ENCODE data around the gene MEF2D.

MEF2D gene

DNA sequence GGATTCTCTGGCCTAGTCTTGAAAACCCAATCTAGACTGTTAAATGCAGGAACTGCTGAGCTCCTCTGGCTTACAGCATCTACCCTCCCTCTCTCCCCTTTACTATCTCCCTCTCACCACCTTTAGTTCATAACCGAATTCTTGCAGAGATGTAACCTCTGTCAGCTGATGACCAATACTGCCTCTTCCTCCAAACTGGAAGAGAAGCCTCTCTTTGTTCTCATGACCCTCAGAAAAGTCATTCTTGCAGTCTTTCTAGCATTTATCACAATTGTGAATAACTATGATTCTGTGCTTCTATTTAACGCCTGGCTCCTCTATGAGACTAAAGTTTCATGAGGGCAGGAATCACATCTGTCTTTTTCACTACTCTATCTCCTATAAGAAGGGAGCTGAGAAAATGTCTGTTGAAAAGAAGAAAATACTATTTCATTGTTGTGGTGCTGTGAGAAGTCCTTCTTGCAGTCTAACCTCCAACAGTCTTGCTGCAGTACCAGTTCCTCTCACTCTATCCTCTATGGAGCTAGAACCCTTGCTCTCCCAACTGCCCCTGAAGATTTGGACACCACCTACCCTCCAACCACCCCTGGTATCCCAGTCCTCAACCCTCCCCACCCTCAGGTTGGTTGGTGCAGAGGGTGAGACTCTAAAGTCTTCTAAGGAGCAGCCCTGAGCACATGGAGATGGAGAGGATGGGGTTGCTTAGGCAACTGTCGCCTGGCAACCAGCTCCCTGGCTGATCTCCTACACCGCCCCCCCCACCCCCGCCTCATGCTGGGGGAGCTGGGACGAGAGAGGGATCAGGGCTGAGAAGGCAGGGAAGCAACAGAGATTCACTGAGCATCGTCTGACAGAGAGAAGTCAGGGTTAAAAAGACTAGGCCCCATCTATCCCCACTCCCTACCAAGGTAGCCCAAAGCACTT is 13.9 kb downstream of the MEF2D start:
- H3K27me3 ChIP-seq (ENCODE audit: control insufficient read depth in 3 of 3, insufficient read depth in 3 of 3, low read depth in 1 of 3, low read length in 3 of 3): no peaks in the 10 kb centered on the region
- no peak overlapping the region for H3K4me3 ChIP-seq (ENCODE audit: low read length in 2 of 2)
- H3K14ac ChIP-seq (ENCODE audit: low read length): no peak overlapping the region
- no peak overlapping the region for H2BK120ac ChIP-seq (ENCODE audit: low read depth, low read length)
- no peak overlapping the region for H2BK12ac ChIP-seq (ENCODE audit: low read length)
- no peak overlapping the region for H3K9ac ChIP-seq (ENCODE audit: low read depth, low read length, poor library complexity)
- H3K4ac ChIP-seq (ENCODE audit: low read length): no peak overlapping the region
- no peak overlapping the region for H4K91ac ChIP-seq (ENCODE audit: low read depth, low read length, poor library complexity)
- H3K27ac ChIP-seq (replicated peaks; ENCODE audit: low read length): no peak overlapping the region
- H3K36me3 ChIP-seq (replicated peaks in 1 of 2; ENCODE audit: control insufficient read depth in 2 of 2, insufficient read depth in 2 of 2, low read length in 2 of 2): peaks cover 9 to 13% of the 10 kb centered on the region in 2 donors
- H3K4me1 ChIP-seq (ENCODE audit: control insufficient read depth in 2 of 2, insufficient read depth in 1 of 2, low read depth in 1 of 2, low read length in 2 of 2): peaks cover 29 to 30% of the 10 kb centered on the region in 2 donors
- no peak overlapping the region for H2BK15ac ChIP-seq (ENCODE audit: low read length)
- H4K8ac ChIP-seq (ENCODE audit: low read depth, low read length): no peak overlapping the region
- H3K18ac ChIP-seq (ENCODE audit: low read length): no peak overlapping the region
- H2BK5ac ChIP-seq (ENCODE audit: low read length): no peak overlapping the region
- no peaks in the 10 kb centered on the region for H3K9me3 ChIP-seq (replicated peaks in 1 of 2; ENCODE audit: control insufficient read depth in 2 of 2, insufficient read depth in 1 of 2, low read depth in 1 of 2, low read length in 2 of 2)
- peaks cover 4% of the 10 kb centered on the region for H3K79me1 ChIP-seq (ENCODE audit: low read depth, low read length)
- no CpG with 5 or more reads among the region's 7 CpGs for WGBS, 2 donors (ENCODE audit: extremely low coverage in 2 of 2, insufficient read length in 2 of 2, insufficient replicate concordance in 1 of 2)
- no peak overlapping the region for H2AK5ac ChIP-seq (ENCODE audit: low read depth, low read length)
- no peak overlapping the region for H2AFZ ChIP-seq (ENCODE audit: low read length)
- no peak for DNase-seq (ENCODE audit: low spot score)
- H3K4me2 ChIP-seq (ENCODE audit: insufficient read depth, low read length, poor library complexity, severe bottlenecking): no peak overlapping the region
- no peak overlapping the region for H3K23ac ChIP-seq (ENCODE audit: low read depth, low read length, poor library complexity)

- H3K79me1 ChIP-seq (ENCODE audit: low read depth, low read length): peaks cover 4% of the 10 kb centered on the region
- no peak overlapping the region for H2AFZ ChIP-seq (ENCODE audit: low read length)
- H3K18ac ChIP-seq (ENCODE audit: low read length): no peak overlapping the region
- H4K8ac ChIP-seq (ENCODE audit: low read depth, low read length): no peak overlapping the region
- H2BK15ac ChIP-seq (ENCODE audit: low read length): no peak overlapping the region
- H3K27me3 ChIP-seq (ENCODE audit: control insufficient read depth in 3 of 3, insufficient read depth in 3 of 3, low read depth in 1 of 3, low read length in 3 of 3): no peaks in the 10 kb centered on the region
- no peak overlapping the region for H3K27ac ChIP-seq (replicated peaks; ENCODE audit: low read length)
- H3K4me3 ChIP-seq (ENCODE audit: low read length in 2 of 2): no peak overlapping the region
- no peak overlapping the region for H3K9ac ChIP-seq (ENCODE audit: low read depth, low read length, poor library complexity)
- H3K23ac ChIP-seq (ENCODE audit: low read depth, low read length, poor library complexity): no peak overlapping the region
- no peak overlapping the region for H3K4ac ChIP-seq (ENCODE audit: low read length)
- H2BK120ac ChIP-seq (ENCODE audit: low read depth, low read length): no peak overlapping the region
- no peak for DNase-seq (ENCODE audit: low spot score)
- no peak overlapping the region for H2BK12ac ChIP-seq (ENCODE audit: low read length)
- no peak overlapping the region for H2AK5ac ChIP-seq (ENCODE audit: low read depth, low read length)
- peaks cover 12 to 20% of the 10 kb centered on the region in 2 donors for H3K36me3 ChIP-seq (replicated peaks in 1 of 2; ENCODE audit: control insufficient read depth in 2 of 2, insufficient read depth in 2 of 2, low read length in 2 of 2)
- no peak overlapping the region for H3K4me2 ChIP-seq (ENCODE audit: insufficient read depth, low read length, poor library complexity, severe bottlenecking)
- peaks cover 25 to 27% of the 10 kb centered on the region in 2 donors for H3K4me1 ChIP-seq (ENCODE audit: control insufficient read depth in 2 of 2, insufficient read depth in 1 of 2, low read depth in 1 of 2, low read length in 2 of 2)
- no peak overlapping the region for H2BK5ac ChIP-seq (ENCODE audit: low read length)
- no CpG with 5 or more reads among the region's 3 CpGs for WGBS, 2 donors (ENCODE audit: extremely low coverage in 2 of 2, insufficient read length in 2 of 2, insufficient replicate concordance in 1 of 2)
- no peak overlapping the region for H3K14ac ChIP-seq (ENCODE audit: low read length)
- H4K91ac ChIP-seq (ENCODE audit: low read depth, low read length, poor library complexity): no peak overlapping the region
- no peaks in the 10 kb centered on the region for H3K9me3 ChIP-seq (replicated peaks in 1 of 2; ENCODE audit: control insufficient read depth in 2 of 2, insufficient read depth in 1 of 2, low read depth in 1 of 2, low read length in 2 of 2)
Measured at GRCh38 chr1:156485984-156486383, 14.6 kb downstream of the MEF2D start.

DNA sequence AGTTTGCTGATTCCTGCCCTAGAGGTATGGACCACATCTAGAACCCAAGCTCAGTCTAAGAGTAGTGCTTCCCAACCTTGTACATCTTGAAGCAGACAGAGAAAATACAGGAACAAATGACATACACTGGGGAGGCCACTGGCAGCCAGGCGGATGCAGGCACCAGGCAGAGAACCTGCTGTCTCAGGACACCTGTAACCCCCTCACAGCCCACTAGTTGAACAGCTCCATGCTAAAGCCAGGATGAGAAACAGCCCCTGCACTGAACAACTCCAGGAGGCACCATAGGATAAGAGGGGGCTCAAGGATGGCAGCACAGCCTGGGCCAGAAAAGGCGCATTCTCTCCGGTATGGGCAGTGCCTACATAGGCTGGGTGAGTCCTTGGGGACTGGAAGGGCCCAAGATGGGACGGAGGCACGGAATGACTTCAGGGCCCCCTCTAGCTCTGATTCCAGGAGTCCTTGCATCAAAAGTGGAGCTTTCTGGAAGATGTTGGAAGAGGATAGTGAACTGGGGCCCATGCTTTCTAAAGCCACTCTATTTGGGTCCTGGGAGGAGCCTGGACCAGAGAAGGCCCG is 16.0 kb downstream of the MEF2D start:
- WGBS, 2 donors (ENCODE audit: extremely low coverage in 2 of 2, insufficient read length in 2 of 2, insufficient replicate concordance in 1 of 2): no CpG with 5 or more reads among the region's 6 CpGs

DNA sequence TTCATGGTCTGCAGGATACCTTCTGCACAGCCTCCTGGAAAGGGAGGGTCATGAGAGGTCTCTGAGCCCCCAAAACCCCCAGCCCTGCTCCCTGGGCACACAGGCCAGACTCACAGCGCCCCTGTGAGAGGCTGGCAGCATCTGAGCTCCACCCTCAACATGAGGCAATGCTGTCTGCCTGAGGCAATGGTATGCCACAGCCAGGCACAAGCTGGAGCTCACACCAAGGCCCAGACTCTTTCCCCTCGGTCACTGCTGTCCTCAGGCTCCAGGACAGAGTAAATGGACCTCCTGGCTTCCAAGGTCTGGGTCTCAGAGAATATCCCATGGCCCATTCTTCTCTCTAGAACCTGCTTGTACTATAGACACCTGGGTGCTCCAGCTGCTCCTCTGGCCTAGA is 17.2 kb downstream of the MEF2D start:
- Histone ChIP-seq H3K14ac (ENCODE audit: low read length) (no peak overlapping the region), H2BK120ac (ENCODE audit: low read depth, low read length) (no peak overlapping the region), H3K79me1 (ENCODE audit: low read depth, low read length) (peaks cover 4% of the 10 kb centered on the region), H3K23ac (ENCODE audit: low read depth, low read length, poor library complexity) (no peak overlapping the region), H2BK5ac (ENCODE audit: low read length) (no peak overlapping the region), H3K4me3 (ENCODE audit: low read length in 2 of 2) (no peak overlapping the region), H3K4me2 (ENCODE audit: insufficient read depth, low read length, poor library complexity, severe bottlenecking) (no peak overlapping the region), H3K36me3 (replicated peaks in 1 of 2; ENCODE audit: control insufficient read depth in 2 of 2, insufficient read depth in 2 of 2, low read length in 2 of 2) (peaks cover 23 to 44% of the 10 kb centered on the region in 2 donors), H3K18ac (ENCODE audit: low read length) (no peak overlapping the region), H2AFZ (ENCODE audit: low read length) (no peak overlapping the region), H2AK5ac (ENCODE audit: low read depth, low read length) (no peak overlapping the region), H3K9ac (ENCODE audit: low read depth, low read length, poor library complexity) (no peak overlapping the region), H3K4ac (ENCODE audit: low read length) (no peak overlapping the region), H3K27me3 (ENCODE audit: control insufficient read depth in 3 of 3, insufficient read depth in 3 of 3, low read depth in 1 of 3, low read length in 3 of 3) (no peaks in the 10 kb centered on the region), H4K8ac (ENCODE audit: low read depth, low read length) (no peak overlapping the region), H3K4me1 (ENCODE audit: control insufficient read depth in 2 of 2, insufficient read depth in 1 of 2, low read depth in 1 of 2, low read length in 2 of 2) (peaks cover 0 to 2% of the 10 kb centered on the region in 2 donors), H2BK12ac (ENCODE audit: low read length) (no peak overlapping the region), H2BK15ac (ENCODE audit: low read length) (no peak overlapping the region), H4K91ac (ENCODE audit: low read depth, low read length, poor library complexity) (no peak overlapping the region), H3K27ac (replicated peaks; ENCODE audit: low read length) (no peak overlapping the region), H3K9me3 (replicated peaks in 1 of 2; ENCODE audit: control insufficient read depth in 2 of 2, insufficient read depth in 1 of 2, low read depth in 1 of 2, low read length in 2 of 2) (no peaks in the 10 kb centered on the region)
- WGBS, 2 donors (ENCODE audit: extremely low coverage in 2 of 2, insufficient read length in 2 of 2, insufficient replicate concordance in 1 of 2): no CpG with 5 or more reads among the region's 2 CpGs
- no peak for DNase-seq (ENCODE audit: low spot score)

More for the DNA sequence above, 16.0 kb downstream of the MEF2D start:
- DNase-seq (ENCODE audit: low spot score): no peak
- Histone ChIP-seq H3K4ac (ENCODE audit: low read length) (no peak overlapping the region), H3K9ac (ENCODE audit: low read depth, low read length, poor library complexity) (no peak overlapping the region), H3K18ac (ENCODE audit: low read length) (no peak overlapping the region), H3K4me3 (ENCODE audit: low read length in 2 of 2) (no peak overlapping the region), H3K27me3 (ENCODE audit: control insufficient read depth in 3 of 3, insufficient read depth in 3 of 3, low read depth in 1 of 3, low read length in 3 of 3) (no peaks in the 10 kb centered on the region), H3K14ac (ENCODE audit: low read length) (no peak overlapping the region), H2BK120ac (ENCODE audit: low read depth, low read length) (no peak overlapping the region), H2BK12ac (ENCODE audit: low read length) (no peak overlapping the region), H2BK5ac (ENCODE audit: low read length) (no peak overlapping the region), H4K91ac (ENCODE audit: low read depth, low read length, poor library complexity) (no peak overlapping the region), H3K27ac (replicated peaks; ENCODE audit: low read length) (no peak overlapping the region), H3K36me3 (replicated peaks in 1 of 2; ENCODE audit: control insufficient read depth in 2 of 2, insufficient read depth in 2 of 2, low read length in 2 of 2) (peaks cover 19 to 34% of the 10 kb centered on the region in 2 donors), H2AFZ (ENCODE audit: low read length) (no peak overlapping the region), H3K9me3 (replicated peaks in 1 of 2; ENCODE audit: control insufficient read depth in 2 of 2, insufficient read depth in 1 of 2, low read depth in 1 of 2, low read length in 2 of 2) (no peaks in the 10 kb centered on the region), H3K4me1 (ENCODE audit: control insufficient read depth in 2 of 2, insufficient read depth in 1 of 2, low read depth in 1 of 2, low read length in 2 of 2) (peaks cover 11 to 13% of the 10 kb centered on the region in 2 donors), H3K23ac (ENCODE audit: low read depth, low read length, poor library complexity) (no peak overlapping the region), H2AK5ac (ENCODE audit: low read depth, low read length) (no peak overlapping the region), H3K4me2 (ENCODE audit: insufficient read depth, low read length, poor library complexity, severe bottlenecking) (no peak overlapping the region), H4K8ac (ENCODE audit: low read depth, low read length) (no peak overlapping the region), H3K79me1 (ENCODE audit: low read depth, low read length) (peaks cover 4% of the 10 kb centered on the region), H2BK15ac (ENCODE audit: low read length) (no peak overlapping the region)

All from neuronal stem cell (in vitro differentiated cells).